ENCODE results near the gene RHOJ.
"Not testable (repeated sequence)": the region's sequence is repeated elsewhere in the genome, so short reads cannot be mapped to it uniquely, and the experiment has no call there.

The RHOJ gene

GRCh38 chr14:63204407-63205043, at the start of gene RHOJ:
Gene RHOJ, plus strand, starts transcription at chr14:63204443. Its CDS starts 427 bp downstream, at chr14:63204870.
- DNase-seq (ENCODE audit: low read depth in 2 of 2): no peak

- DNase-seq (ENCODE audit: low read depth in 2 of 2): no peak
Observed at GRCh38 chr14:63155511-63156185, 48.6 kb upstream of the RHOJ start.

- DNase-seq (ENCODE audit: low read depth in 2 of 2): no peak
Observed at GRCh38 chr14:63157195-63157594, 47.0 kb upstream of the RHOJ start.

GRCh38 chr14:63163306-63163705, 40.9 kb upstream of the RHOJ start:
- DNase-seq (ENCODE audit: low read depth in 2 of 2): no peak

- no peak for DNase-seq (ENCODE audit: low read depth in 2 of 2)
Observed at GRCh38 chr14:63164108-63164683, 40.0 kb upstream of the RHOJ start.

GRCh38 chr14:63165267-63165666, 39.0 kb upstream of the RHOJ start:
- DNase-seq (ENCODE audit: low read depth in 2 of 2): not testable (repeated sequence)

GRCh38 chr14:63167044-63167443, 37.2 kb upstream of the RHOJ start:
- no peak for DNase-seq (ENCODE audit: low read depth in 2 of 2)

- DNase-seq (ENCODE audit: low read depth in 2 of 2): no peak
Observed at GRCh38 chr14:63174760-63175191, 29.5 kb upstream of the RHOJ start.

- DNase-seq (ENCODE audit: low read depth in 2 of 2): no peak
Observed at GRCh38 chr14:63175531-63175930, 28.7 kb upstream of the RHOJ start.

- DNase-seq (ENCODE audit: low read depth in 2 of 2): no peak
Observed at GRCh38 chr14:63178912-63179311, 25.3 kb upstream of the RHOJ start.

- no peak for DNase-seq (ENCODE audit: low read depth in 2 of 2)
Observed at GRCh38 chr14:63179383-63179782, 24.9 kb upstream of the RHOJ start.

- DNase-seq (ENCODE audit: low read depth in 2 of 2): no peak
Observed at GRCh38 chr14:63180011-63180410, 24.2 kb upstream of the RHOJ start.

GRCh38 chr14:63182968-63183367, 21.3 kb upstream of the RHOJ start:
- no peak for DNase-seq (ENCODE audit: low read depth in 2 of 2)

GRCh38 chr14:63186453-63186852, 17.8 kb upstream of the RHOJ start:
- no peak for DNase-seq (ENCODE audit: low read depth in 2 of 2)

GRCh38 chr14:63191211-63191610, 13.0 kb upstream of the RHOJ start:
- no peak for DNase-seq (ENCODE audit: low read depth in 2 of 2)

- no peak for DNase-seq (ENCODE audit: low read depth in 2 of 2)
Observed at GRCh38 chr14:63192085-63192484, 12.2 kb upstream of the RHOJ start.

- DNase-seq (ENCODE audit: low read depth in 2 of 2): no peak
Observed at GRCh38 chr14:63193236-63193635, 11.0 kb upstream of the RHOJ start.

- no peak for DNase-seq (ENCODE audit: low read depth in 2 of 2)
Observed at GRCh38 chr14:63200035-63200740, 4.1 kb upstream of the RHOJ start.

GRCh38 chr14:63200767-63201166, 3.5 kb upstream of the RHOJ start:
- DNase-seq (ENCODE audit: low read depth in 2 of 2): no peak

- DNase-seq (ENCODE audit: low read depth in 2 of 2): no peak
Observed at GRCh38 chr14:63203015-63203414, 1.2 kb upstream of the RHOJ start.

- DNase-seq (ENCODE audit: low read depth in 2 of 2): no peak
Observed at GRCh38 chr14:63203618-63204406, 431 bp upstream of the RHOJ start.
